Activated naive CD4-positive, alpha-beta T cell treated with anti-CD3 and anti-CD28 coated beads, Interleukin-2, amount 50 U/mL, for 16 hours (primary cell): ENCODE data around the gene DHX38.
A peak's percentile ranks its signal among the peaks of the same experiment; 100 is the strongest.

ENCODE experiments used
- DNase-seq: peaks from one replicate; pipeline ENCODE4 v3.0.0-alpha.2; 2020

DHX38 gene

GRCh38 chr16:72123426-72123825 is 29.8 kb downstream of the DHX38 start:
- DNase-seq: no peak

- no peak for DNase-seq
Measured at GRCh38 chr16:72124148-72124547, 30.5 kb downstream of the DHX38 start.

- peak; percentile 62 for DNase-seq
Measured at GRCh38 chr16:72124761-72125634, 31.4 kb downstream of the DHX38 start.

- no peak for DNase-seq
Measured at GRCh38 chr16:72125635-72126428, 32.2 kb downstream of the DHX38 start.

GRCh38 chr16:72126429-72126765 is 32.8 kb downstream of the DHX38 start:
- DNase-seq: no peak

GRCh38 chr16:72128701-72129100 is 35.1 kb downstream of the DHX38 start:
- DNase-seq: no peak

- DNase-seq: no peak
Measured at GRCh38 chr16:72129976-72130656, 36.5 kb downstream of the DHX38 start.

- no peak for DNase-seq
Measured at GRCh38 chr16:72131036-72131435, 37.4 kb downstream of the DHX38 start.

- no peak for DNase-seq
Measured at GRCh38 chr16:72132726-72133125, 39.1 kb downstream of the DHX38 start.

GRCh38 chr16:72134507-72134906 is 40.9 kb downstream of the DHX38 start:
- DNase-seq: no peak

GRCh38 chr16:72137380-72138063 is 43.9 kb downstream of the DHX38 start:
- no peak for DNase-seq

- no peak for DNase-seq
Measured at GRCh38 chr16:72138064-72138572, 44.5 kb downstream of the DHX38 start.

GRCh38 chr16:72139908-72140307 is 46.3 kb downstream of the DHX38 start:
- DNase-seq: no peak

GRCh38 chr16:72142476-72142875 is 48.8 kb downstream of the DHX38 start:
- no peak for DNase-seq

- no peak for DNase-seq
Measured at GRCh38 chr16:72149676-72150464, 56.2 kb downstream of the DHX38 start.

GRCh38 chr16:72159386-72159785 is 65.7 kb downstream of the DHX38 start:
- no peak for DNase-seq

GRCh38 chr16:72159801-72160200 is 66.2 kb downstream of the DHX38 start:
- no peak for DNase-seq

- no peak for DNase-seq
Measured at GRCh38 chr16:72162105-72162692, 68.6 kb downstream of the DHX38 start.
